Suprapubic skin (tissue), 4 donors: ENCODE measurements around the gene NUTM2D. TPM values are rescaled to one million over a fixed set of nuclear protein-coding genes. Genes with fewer than 3 reads are reported as not detected.
"Not testable (repeated sequence)": the region's sequence is repeated elsewhere in the genome, so short reads cannot be mapped to it uniquely, and the experiment has no call there.

Source experiments
- DNase-seq, 2 donors: peaks; one replicate each; pipeline ENCODE4 v3.0.0-alpha.2; 2019; ENCODE audit warnings: low spot score in 2 of 2
- H3K27ac ChIP-seq: fragments of 200-600 bp; sonication (generic); one replicate; pipeline ENCODE4 v1.5.1; 2019
- H3K27me3 ChIP-seq: fragments of 200-600 bp; sonication (generic); one replicate; pipeline ENCODE4 v1.5.1; 2019
- H3K36me3 ChIP-seq: fragments of 200-600 bp; sonication (generic); one replicate; pipeline ENCODE4 v1.5.1; 2019
- H3K4me1 ChIP-seq: fragments of 200-600 bp; sonication (generic); one replicate; pipeline ENCODE4 v1.5.1; 2019
- H3K4me3 ChIP-seq: fragments of 200-600 bp; sonication (generic); one replicate; pipeline ENCODE4 v1.5.1; 2019; ENCODE audit warnings: mild to moderate bottlenecking
- H3K9me3 ChIP-seq: fragments of 200-600 bp; sonication (generic); one replicate; pipeline ENCODE4 v1.5.1; 2019
- WGBS: methylation state at CpG from one replicate; pipeline ENCODE4 v1.1.5; 2018; 5-methylcytosine and 5-hydroxymethylcytosine counted together
- total RNA-seq, 4 donors: library from RNA; depleted of rRNA; stranded (reverse); fragments of >200 nt; gene quantifications; one replicate each; pipeline ENCODE4 v1.1.0, GENCODE V29; 2016

NUTM2D gene
- total RNA-seq, 4 donors from 2014 or later, result 2.8 to 7.4 (median 4.0) TPM

DNA sequence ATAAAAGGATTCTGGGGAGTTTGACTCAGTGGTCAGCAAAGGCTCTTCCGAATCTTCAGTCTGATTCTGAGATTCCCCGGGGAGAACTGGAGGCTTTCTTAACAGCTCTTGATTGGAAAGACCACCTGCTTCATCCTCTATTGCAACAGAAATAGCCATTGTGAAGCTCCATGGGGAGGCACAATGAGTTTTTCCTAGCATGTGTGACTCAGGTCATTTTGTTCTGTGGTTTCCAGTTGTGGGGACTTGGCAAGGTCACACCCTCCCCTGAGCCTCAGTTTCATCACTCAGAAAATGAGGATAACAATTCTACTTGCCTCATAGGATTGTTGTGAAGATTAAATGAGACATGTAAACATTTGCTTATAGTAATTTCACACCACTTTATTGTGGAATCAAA, 38.7 kb downstream of the NUTM2D start:
- 91% methylated on average over 2 of the region's 2 CpGs for WGBS
- H3K4me3 ChIP-seq, H3K27me3 ChIP-seq, H3K4me1 ChIP-seq, H3K27ac ChIP-seq, H3K9me3 ChIP-seq, DNase-seq, H3K36me3 ChIP-seq: not testable (repeated sequence)

DNA sequence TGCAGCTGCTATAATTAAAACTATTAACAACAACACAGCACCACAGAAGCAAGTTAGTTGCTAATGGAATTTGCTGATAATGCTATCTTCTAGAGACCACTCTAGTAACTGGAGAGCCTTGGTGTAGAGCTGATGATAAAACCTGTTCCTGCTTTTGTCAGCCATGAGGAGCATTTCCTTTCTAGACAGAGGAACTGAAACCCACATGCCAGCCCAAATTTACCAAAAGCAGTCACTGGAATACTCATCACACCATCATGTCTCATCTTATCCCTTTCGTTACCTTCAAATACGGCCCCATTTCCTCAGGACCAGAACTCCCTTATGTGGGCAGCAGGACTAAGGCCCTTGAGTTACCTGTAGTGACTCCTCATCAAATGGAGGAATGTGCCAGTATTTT, 40.9 kb downstream of the NUTM2D start:
- H3K36me3 ChIP-seq, H3K9me3 ChIP-seq: not testable (repeated sequence)
- WGBS, result 84% methylated on average over 2 of the region's 2 CpGs

DNA sequence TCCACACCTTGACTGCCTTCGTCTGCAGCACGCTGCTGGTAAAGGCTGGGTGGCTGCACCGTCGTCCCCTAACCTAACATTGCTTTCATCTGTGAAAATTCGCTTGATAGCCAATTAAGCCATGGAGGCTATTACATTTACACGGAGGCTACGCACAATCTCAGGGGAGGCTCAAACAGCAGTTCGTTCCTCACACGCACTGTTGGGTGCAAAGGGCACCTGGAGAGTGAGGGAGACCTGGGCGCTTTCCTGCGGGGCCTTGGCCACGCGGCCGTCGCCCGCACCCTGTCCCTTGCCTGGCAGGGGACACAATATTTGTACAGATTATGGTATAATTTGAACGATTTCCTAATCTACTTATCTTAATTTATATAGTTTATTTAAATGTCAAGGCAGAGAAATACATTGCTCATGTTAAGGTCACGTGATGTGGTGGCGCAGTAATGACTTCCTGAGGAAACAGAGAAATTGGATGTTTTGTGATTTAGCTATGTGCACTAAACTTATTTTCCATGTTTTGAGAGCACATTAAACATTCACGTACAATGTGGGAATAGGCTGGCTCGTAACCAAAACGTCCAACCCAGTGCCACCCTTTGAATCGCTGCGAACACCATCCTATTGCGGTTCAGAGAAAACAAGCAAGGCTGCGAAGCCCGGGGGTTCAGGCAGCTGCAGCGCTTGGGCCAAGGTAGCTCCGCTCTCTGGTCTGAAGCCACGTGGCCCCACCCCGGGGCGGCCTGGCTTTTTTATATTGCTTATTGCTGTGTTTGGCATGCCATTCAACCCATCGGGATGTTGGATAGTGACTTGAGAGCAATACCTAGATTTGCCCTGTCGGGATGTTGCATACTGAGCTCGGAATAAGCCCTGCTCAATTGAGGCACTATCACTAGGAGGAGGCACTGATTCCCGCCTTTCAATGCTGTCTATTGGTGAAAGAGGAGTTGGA, 50.2 kb downstream of the NUTM2D start:
- not testable (repeated sequence) for H3K4me1 ChIP-seq, H3K27ac ChIP-seq, DNase-seq, H3K36me3 ChIP-seq, H3K27me3 ChIP-seq, H3K4me3 ChIP-seq, H3K9me3 ChIP-seq
- 50% methylated on average over 36 of the region's 36 CpGs for WGBS

More for the DNA sequence above, 40.9 kb downstream of the NUTM2D start:
- not testable (repeated sequence) for H3K4me1 ChIP-seq, H3K27ac ChIP-seq, H3K27me3 ChIP-seq, H3K4me3 ChIP-seq, DNase-seq

DNA sequence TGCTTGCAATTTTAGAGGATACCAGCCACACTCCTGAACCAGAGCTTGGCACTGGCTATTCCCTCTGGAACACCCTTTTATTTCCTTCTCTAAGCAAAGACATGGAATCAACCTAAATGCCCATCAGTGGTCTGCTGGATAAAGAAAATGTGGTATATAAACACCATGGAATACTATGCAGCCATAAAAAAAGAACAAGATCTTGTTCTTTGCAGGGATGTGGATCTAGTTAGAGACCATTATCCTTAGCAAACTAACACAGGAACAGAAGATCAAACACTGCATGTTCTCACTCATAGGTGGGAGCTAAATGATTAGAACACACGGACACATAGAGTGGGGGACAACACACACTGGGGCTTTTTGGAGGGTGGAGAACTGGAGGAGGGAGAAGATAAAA, 56.4 kb downstream of the NUTM2D start:
- not testable (repeated sequence) for H3K4me3 ChIP-seq, H3K4me1 ChIP-seq, DNase-seq, H3K27me3 ChIP-seq, H3K36me3 ChIP-seq, H3K27ac ChIP-seq, H3K9me3 ChIP-seq
- 97% methylated on average over 1 of the region's 1 CpG for WGBS

Other genes with a start within 250 kb of the NUTM2D start
- gene NUTM2A, start 132.3 kb upstream of the NUTM2D start, total RNA-seq, result 1 to 10 TPM; 1.4 to 2.9 (median 2.6) TPM
- gene MINPP1, start 147.1 kb downstream of the NUTM2D start, total RNA-seq, result 10 to 100 TPM in 3 of 4 donors, 1 to 10 TPM in 1; 7.7 to 19.3 (median 15.2) TPM